Measurements from ENCODE around the gene CDX1.

CDX1 gene

DNA sequence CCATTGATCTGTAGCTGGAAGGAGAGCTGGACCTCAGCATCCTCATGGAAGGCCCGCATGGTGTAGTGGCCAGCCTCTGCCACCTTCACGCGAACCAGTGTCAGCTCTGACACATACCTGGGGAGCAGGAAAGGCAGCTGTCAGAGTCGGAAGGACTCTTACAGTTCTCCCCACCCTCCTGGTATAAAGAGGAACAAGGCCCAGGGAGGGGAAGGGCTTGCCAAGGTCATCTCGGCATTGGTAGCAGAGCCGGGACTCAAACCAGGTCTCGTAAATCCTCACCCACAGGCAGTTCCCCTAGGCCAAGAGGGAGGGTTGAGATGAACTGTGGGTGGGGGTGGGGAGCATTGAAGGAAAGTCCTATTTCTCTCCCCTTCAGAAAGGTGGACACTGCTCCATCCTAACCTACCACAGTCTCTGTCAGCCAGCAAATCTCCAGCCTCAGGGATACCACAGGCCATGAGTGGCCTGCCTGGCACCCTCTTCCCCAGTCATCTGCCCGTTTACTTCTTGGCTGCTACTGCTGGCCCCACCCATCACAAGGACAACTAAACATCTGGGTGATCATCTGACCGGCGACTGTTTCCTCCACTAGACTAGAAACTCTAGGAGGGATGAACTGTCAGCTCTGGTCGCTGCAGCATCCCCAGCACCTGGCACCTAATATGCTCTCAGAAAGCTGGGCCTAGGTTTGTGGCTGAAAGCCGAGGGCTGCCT, 34.4 kb upstream of the CDX1 start:
- DNase-seq, result no peak

- DNase-seq, result no peak
These were observed 33.8 kb upstream of the CDX1 start for GRCh38 chr5:150132740-150133139.

GRCh38 chr5:150133581-150134197, 32.9 kb upstream of the CDX1 start:
- DNase-seq, result no peak

GRCh38 chr5:150134198-150134588, 32.4 kb upstream of the CDX1 start:
- no peak for DNase-seq

DNA sequence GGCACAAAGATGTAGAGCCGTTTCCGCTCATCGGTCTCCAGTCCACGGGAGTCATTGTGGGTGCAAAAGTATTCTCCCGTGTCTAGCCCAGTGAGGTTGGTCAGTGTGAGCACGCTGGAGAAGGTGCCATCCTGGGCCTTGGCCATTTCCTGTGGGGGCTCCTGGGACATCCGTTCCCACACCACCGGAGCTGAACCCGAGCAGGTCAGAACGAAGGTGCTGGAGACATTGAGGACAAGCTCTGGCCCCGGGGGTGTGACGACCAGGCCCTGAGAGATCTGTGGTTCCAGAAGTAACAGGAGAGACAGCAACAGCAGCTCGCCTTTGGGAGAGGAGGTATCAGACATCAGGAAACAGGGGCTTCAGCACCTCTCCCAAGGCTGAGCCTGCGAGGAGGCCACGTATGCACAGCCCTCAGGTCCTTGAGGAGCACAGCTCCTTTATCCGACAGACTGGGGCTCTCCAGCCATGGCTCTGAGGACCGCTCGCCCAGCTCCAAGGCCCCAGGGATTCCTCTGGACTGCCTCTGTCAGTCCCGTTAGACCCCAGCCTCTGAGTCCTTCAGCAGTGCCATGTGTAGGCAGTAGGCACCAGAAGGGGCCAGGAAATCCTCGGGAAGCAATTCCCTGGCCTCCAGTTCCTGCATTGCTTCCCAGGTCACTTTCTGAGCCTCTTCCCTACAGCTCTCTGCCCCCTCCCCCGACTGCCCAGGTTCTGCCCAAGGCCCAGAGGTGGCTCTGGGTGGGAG, 30.8 kb upstream of the CDX1 start:
- DNase-seq, result no peak

- no peak for DNase-seq
These were observed 30.0 kb upstream of the CDX1 start for GRCh38 chr5:150136305-150137167.

GRCh38 chr5:150137168-150137957, 29.2 kb upstream of the CDX1 start:
- no peak for DNase-seq

DNA sequence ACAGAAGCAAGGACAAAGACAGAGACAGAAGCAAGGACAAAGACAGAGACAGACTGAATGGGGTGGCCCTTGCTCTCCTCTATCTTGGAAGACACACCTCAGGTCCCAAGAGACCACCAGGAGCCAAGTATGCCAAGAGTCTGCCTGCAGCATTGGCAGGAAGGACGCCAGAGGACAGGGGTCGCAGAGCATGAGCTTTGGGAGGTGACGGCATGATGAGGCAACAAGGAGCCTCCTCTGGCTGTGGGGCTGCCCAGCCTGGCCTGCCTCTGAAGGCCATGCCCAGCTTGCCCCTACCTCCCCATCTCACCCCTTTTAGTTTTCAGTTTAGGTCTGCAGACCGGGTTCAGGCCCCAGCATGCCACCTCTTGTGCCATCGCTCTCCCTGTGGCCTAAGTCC, 28.6 kb upstream of the CDX1 start:
- no peak for DNase-seq

DNA sequence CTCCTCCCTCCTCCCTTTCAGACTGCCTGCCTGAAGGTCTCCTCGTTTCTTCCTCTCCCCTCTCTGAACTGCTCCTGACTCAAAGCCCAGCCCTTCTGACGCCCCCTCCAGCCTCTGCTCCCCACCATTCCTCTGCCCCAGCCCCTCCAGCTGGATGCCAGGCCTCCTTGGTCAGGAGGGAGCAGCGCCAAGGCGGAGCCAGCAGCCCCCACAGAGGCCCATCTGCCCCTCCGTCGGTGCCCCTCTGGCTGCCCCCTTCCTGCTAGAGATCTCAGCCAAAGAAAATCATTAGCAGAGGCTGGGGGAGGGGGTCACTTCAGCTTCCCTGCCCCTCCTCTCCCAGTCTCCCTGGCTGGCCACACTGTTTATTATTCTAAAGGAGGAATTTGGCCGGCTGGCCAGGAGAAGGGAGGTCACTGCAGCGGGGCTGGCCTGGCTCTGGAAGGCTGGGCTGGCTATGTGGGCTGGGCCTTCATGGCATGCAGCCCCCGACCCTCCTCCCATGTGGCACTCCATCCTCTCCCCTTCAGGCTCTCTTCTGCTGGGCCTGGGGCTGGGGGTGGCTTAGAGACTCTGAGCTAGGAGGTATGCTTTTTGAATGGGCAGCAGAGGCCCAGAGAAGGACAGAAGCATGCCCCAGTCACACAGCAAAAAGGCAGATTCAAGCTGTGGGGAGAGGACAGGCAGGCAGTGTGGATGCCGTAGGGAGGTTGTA, 27.9 kb upstream of the CDX1 start:
- DNase-seq, result no peak

DNA sequence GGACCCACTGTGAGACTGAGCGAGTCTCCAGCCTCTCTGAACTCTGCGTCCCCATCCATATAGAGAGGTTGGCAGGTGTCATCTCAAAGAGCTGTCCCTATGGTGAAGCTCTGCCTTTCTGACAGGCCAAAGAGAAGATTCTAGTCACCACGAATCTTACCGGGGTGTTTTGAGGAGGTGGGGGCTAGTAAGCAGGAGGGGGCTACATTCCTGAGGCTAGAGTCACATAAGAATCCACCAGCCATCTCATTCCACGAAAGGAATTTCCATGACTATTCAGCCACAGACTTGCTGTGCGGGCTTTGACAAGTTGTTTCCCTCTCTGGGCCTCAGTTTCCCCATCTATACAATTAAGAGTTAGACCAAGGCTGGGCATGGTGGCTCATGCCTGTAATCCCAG, 27.2 kb upstream of the CDX1 start:
- no peak for DNase-seq

DNA sequence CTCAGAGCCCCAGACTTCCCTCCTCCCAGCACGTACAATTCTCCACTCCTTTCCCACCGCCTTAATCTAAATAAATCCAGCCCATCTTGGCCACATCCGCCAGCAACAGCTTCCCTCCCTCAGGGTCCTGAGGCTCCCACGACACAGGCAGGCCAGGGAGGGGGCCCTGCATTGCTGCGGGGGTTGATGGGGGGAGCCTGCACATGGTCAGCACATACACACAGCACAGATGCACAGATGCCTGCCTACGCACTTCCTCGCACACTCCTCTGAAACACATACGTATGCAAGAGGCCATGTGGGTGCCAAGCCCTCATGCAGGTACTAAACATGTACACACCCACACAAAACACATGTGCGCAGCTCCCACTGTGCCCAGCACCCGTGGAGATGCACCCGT, 25.7 kb upstream of the CDX1 start:
- DNase-seq, result no peak

DNA sequence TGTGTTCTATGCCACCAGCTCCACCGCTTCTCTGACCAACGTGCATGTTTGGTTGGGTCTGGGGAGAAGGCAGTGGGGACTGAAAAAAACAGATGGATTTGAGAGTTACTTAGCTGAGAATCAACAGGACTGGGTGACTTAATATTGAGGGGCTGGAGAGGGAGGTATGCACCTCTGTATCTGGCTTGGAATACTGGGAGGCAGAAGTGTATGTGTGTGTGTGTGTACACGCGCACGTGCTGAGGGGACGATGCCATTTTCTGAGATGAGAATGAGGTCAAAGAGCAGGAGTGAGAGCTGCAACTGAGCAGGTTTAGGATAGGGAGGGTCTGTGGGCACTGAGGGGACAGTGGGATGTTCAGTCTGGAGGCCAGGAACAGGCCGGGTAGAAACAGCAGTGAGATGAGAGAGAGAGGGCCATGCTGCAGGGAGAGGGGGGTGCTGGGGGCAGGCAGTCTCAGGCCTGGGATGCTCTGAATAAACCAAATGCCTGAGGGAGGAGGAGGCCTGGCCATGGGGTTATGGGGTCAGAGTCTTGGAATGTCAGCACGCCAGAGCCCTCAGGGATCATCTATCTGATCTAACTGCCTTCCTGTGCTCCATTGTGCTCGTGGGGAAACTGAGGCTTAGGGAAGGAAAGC, 24.9 kb upstream of the CDX1 start:
- DNase-seq, result no peak

DNA sequence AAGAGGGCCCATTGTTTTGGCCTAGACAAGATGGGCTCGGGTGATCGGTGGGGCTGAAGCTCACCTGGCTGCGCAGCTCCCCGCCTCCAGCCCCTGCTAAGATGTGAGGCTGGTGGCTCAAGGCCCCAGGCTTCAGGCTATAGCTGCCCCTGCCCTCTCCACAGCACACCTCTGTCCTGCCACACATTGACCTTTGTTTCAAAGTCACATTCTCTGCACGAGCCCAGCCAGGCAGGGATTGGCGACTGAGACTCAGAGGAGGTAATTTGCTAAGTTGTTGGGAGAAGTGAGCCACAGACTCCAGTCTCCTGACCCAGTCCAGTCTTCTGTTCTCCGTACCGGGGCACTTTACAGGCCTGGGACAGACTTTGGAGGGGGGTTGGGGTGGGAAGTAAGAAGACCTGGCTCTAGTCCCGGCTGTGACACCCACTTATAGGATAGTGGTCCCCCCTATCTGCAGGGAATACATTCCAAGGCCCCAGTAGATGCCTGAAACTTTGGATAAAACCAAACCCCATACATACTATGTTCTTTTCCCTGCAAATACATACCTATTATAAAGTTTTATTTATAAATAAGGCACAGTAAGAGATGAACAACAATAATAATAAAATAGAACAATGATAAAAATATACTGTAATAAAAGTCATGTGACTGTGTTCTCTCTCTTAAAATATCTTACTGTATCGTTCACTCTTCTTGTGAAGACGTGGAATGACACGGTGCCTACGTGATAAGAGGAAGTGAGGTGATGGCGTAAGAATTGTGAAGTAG, 24.2 kb upstream of the CDX1 start:
- DNase-seq, result no peak

- no peak for DNase-seq
These were observed 23.6 kb upstream of the CDX1 start for GRCh38 chr5:150142959-150143349.

DNA sequence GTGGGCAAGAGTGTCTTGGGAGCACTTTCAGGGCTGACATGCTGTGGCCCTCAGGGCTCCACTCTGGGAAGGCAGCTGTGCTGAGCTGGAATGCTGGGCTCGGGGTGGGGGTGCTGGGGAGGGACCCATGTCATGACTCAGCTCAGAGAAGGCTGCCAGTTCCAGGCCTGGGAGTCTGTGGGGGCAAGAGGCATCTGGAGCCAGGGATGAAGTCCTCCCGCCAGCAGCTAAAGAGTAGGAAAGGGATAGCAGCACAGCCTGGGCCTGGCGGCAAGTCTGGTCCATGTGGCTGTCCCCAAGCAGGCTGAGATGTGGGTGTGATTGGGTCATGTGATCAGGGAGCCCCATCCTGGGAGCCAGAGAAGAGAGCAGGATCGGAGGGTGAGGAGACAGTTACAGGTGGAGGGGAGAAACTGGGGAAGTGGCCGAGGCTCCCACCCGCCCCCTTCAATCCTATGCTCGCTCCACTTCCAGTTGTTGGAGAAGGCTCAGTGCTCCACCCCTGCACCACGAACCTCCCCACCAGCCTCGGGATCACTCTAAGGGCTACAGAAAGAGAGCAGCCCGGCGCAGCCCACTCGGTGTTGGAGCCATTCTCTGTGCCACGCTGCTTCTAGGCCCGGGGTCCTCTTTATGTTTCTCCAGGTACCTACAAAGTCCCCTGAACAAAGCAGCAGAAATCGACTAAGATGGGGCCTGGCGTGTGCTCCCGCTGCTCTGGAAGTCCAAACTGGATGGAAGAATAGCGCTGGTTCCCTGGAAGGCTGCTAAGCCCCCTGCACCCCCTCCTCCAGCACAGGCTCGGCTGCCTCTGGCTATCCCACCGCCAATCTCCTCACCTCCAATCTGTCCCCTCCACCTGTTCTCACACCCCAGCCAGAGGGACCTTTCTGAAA, 23.0 kb upstream of the CDX1 start:
- no peak for DNase-seq

GRCh38 chr5:150144246-150144801, 22.3 kb upstream of the CDX1 start:
- DNase-seq, result no peak

DNA sequence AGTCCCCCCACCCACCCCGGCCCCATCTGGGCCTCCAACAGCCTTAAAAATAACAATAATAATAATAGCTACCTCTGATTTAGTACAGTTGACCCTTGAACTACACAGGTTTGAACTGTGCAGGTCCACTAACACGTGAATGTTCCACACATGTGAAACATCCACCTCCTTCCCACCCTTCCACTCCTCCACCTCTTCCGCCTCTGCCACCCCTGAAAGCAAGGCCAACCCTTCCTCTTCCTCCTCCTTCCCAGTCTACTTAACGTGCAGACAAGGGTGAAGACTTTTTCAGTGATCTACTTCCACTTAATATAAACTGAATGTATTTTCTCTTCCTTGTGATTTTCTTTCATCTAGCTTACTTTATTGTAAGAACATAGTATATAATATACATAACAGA, 21.7 kb upstream of the CDX1 start:
- DNase-seq, result no peak

GRCh38 chr5:150146235-150146634, 20.3 kb upstream of the CDX1 start:
- DNase-seq, result no peak

All from central memory CD4-positive, alpha-beta T cell (primary cell).